Transverse colon (tissue), 4 donors: Measurements from ENCODE around the gene MMP10. TPM values are rescaled to one million over a fixed set of nuclear protein-coding genes. Genes with fewer than 3 reads are reported as not detected.

ENCODE experiments used
- DNase-seq: peaks from one replicate; pipeline ENCODE4 v3.0.0-alpha.2; 2019
- H3K27ac ChIP-seq, 4 donors: fragments of 200-600 bp; sonication (generic); 2 replicates each; pipeline ENCODE4 v1.5.1; 2016 to 2018; ENCODE audit warnings: inconsistent platforms in 4 of 4
- H3K27me3 ChIP-seq: fragments of 200-600 bp; sonication (generic); 2 replicates; pipeline ENCODE4 v1.5.1; 2017; ENCODE audit warnings: inconsistent platforms
- H3K36me3 ChIP-seq, 4 donors: fragments of 200-600 bp; sonication (generic); 2 replicates each; pipeline ENCODE4 v1.5.1; 2017 to 2019; ENCODE audit warnings: inconsistent platforms in 4 of 4
- H3K4me1 ChIP-seq, 4 donors: fragments of 200-600 bp; sonication (generic); 2 replicates each; pipeline ENCODE4 v1.5.1; 2017 to 2020; ENCODE audit warnings: inconsistent platforms in 4 of 4
- H3K4me3 ChIP-seq, 4 donors: fragments of 200-600 bp; sonication (generic); 1 replicate in 1 of 4; 2 replicates in 3 of 4; pipeline versions ENCODE4 v1.5.1 to v1.6.1; 2017 to 2019; ENCODE audit warnings: inconsistent platforms in 4 of 4
- H3K9me3 ChIP-seq, 2 donors: fragments of 200-600 bp; sonication (generic); 2 replicates each; pipeline ENCODE4 v1.5.1; 2017 to 2019; ENCODE audit warnings: inconsistent platforms in 2 of 2
- EP300 ChIP-seq: sonication (generic); formaldehyde crosslinking; IDR thresholded peaks from one replicate; pipeline ENCODE4 v1.6.1; 2017; ENCODE audit warnings: antibody characterized with exemption, low read depth
- POLR2A ChIP-seq: fragments of 450-650 bp; IDR thresholded peaks from one replicate; pipeline ENCODE4 v1.6.1; 2016; ENCODE audit warnings: antibody characterized with exemption, mild to moderate bottlenecking, moderate library complexity
- POLR2AphosphoS5 ChIP-seq, 3 donors: sonication (generic); formaldehyde crosslinking; IDR thresholded peaks; one replicate each; pipeline ENCODE4 v1.6.1; 2016; ENCODE audit warnings: antibody characterized with exemption in 3 of 3
- WGBS, 2 donors: methylation state at CpG; one replicate each; pipeline ENCODE4 v1.1.5; 2018; ENCODE audit warnings: low coverage in 1 of 2; 5-methylcytosine and 5-hydroxymethylcytosine counted together
- in situ Hi-C, 4 donors: fragments of 200-750 bp; cut with MboI; loops; one replicate each; pipeline versions ENCODE4 v1.15.0 to v1.15.1; 2017; ENCODE audit warnings: low sequenced_read_pairs in 3 of 4, low pct_ligation_motif_present in 1 of 4, low pct_unique_long_range_greater_than_20kb in 1 of 4
- intact Hi-C: fragments of 100-400 bp; cut with DNase I; formaldehyde crosslinking; loops from one replicate; pipeline ENCODE4 v1.15.1; 2023; ENCODE audit warnings: low total_unique reads
- total RNA-seq, 4 donors: library from RNA; depleted of rRNA; stranded (reverse); fragments of >200 nt; gene quantifications; one replicate each; pipeline ENCODE4 v1.1.0, GENCODE V29; 2016
- TF ChIP-seq, protein P1 (sequence below), 5 experiments: fragments of 200-600 bp in 3 of 5; fragments of 450-650 bp in 2 of 5; sonication (generic) in 3 of 5; IDR thresholded peaks; 1 replicate in 2 of 5; 2 replicates in 3 of 5; pipeline ENCODE4 v1.5.1; 2016 to 2017; ENCODE audit warnings: antibody characterized with exemption in 5 of 5, inconsistent platforms in 3 of 5, mild to moderate bottlenecking in 2 of 5, moderate library complexity in 1 of 5

The MMP10 gene
- total RNA-seq, 4 donors from 2014 or later: 0.48 TPM; not detected in 3

DNA sequence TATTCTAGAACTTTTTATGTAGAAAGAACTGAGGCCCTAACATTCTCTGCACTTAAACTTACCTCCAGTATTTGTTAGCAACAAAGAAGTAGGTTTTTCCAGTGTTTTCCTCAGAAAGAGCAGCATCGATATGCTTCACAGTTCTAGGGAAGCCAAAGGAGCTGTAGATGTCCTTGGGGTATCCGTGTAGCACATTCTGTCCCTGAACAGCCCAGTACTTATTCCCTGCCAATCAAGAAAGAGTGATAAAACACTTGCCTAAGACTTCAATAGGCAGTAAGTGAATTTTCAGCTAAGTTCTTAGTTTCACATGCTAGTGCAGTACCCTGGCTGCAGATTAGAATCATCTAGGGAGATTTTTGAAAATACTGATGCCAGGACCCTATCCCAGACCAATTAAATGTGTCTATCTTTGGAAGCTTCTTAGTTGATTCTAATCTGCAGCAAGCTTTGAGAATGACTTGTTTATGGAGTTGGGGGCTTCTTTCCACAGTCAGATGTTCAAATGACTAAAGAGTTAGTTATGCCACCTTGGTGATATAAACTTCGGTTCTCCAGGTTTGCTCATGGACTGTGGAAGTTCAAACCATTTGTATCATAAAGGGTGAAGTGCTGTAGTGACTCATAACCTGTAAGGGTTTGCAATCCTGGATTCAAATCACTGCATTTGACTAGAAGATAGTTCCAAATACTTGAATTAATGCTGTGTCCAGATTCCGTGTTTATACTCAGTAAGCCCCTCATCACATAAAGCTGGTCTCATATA, 11.0 kb upstream of the MMP10 start:
- TF ChIP-seq POLR2AphosphoS5 (IDR thresholded peaks at IDR 0.05): no peak
- TF ChIP-seq, protein P1, sequence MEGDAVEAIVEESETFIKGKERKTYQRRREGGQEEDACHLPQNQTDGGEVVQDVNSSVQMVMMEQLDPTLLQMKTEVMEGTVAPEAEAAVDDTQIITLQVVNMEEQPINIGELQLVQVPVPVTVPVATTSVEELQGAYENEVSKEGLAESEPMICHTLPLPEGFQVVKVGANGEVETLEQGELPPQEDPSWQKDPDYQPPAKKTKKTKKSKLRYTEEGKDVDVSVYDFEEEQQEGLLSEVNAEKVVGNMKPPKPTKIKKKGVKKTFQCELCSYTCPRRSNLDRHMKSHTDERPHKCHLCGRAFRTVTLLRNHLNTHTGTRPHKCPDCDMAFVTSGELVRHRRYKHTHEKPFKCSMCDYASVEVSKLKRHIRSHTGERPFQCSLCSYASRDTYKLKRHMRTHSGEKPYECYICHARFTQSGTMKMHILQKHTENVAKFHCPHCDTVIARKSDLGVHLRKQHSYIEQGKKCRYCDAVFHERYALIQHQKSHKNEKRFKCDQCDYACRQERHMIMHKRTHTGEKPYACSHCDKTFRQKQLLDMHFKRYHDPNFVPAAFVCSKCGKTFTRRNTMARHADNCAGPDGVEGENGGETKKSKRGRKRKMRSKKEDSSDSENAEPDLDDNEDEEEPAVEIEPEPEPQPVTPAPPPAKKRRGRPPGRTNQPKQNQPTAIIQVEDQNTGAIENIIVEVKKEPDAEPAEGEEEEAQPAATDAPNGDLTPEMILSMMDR (IDR thresholded peaks at IDR 0.05): no peak
- no peak for TF ChIP-seq EP300
- TF ChIP-seq POLR2A: no peak
- 69 to 80% methylated on average over 1 to 4 of the region's 4 CpGs for WGBS, 2 donors
- Histone ChIP-seq H3K36me3 (no peaks in the 10 kb centered on the region), H3K4me3 (no peak overlapping the region), H3K9me3 (no peaks in the 10 kb centered on the region), H3K27ac (no peak overlapping the region), H3K4me1 (peaks cover 0 to 11% (median 8%) of the 10 kb centered on the region in 4 donors), H3K27me3 (no peaks in the 10 kb centered on the region)
- in situ Hi-C loops: no loop called here
- DNase-seq: no peak
- intact Hi-C loops: no loop called here

DNA sequence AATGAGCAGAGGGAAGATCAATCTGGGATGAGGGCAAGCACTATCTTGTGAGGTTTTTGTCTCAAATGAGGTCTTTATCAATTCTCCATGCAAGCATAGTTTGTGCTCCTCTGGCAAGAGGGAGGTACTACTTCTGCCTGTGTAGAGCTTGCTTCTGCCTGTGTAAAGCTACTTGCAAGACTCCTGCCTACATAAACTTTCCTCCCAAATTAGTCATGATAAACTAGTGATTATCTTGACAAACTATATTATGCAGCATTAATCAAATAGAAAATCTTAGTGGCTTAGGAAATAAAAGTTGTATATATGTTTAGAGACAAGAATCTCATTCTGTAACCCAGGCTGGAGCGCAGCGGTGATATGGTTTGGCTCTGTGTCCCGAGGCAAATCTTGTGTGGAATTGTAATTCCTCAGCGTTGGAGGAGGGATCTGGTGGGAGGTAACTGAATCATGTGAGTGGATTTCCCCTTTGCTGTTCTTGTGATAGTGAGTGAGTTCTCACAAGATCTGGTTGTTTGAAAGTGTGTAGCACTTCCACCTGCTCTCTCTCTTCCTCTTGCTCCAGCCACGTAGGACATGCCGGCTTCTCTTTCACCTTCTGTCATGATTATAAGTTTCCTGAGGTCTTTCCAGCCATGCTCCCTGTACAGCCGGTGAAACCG, 8.0 kb upstream of the MMP10 start:
- H3K4me1 ChIP-seq: no peaks in the 10 kb centered on the region
- no peak overlapping the region for H3K4me3 ChIP-seq
- intact Hi-C loops: loop anchor here (5.0 kb wide), 1 partner anchor 1306 kb away; no protein-coding TSS in a partner anchor
- no peaks in the 10 kb centered on the region for H3K36me3 ChIP-seq
- no peak overlapping the region for H3K27ac ChIP-seq
- no peaks in the 10 kb centered on the region for H3K9me3 ChIP-seq
- DNase-seq: no peak
- WGBS, 2 donors: 64 to 71% methylated on average over 8 of the region's 8 CpGs
- no peaks in the 10 kb centered on the region for H3K27me3 ChIP-seq
- in situ Hi-C loops: no loop called here
- TF ChIP-seq POLR2A (no peak), POLR2AphosphoS5 (IDR thresholded peaks at IDR 0.05) (no peak), EP300 (no peak)
- TF ChIP-seq, protein P1 (IDR thresholded peaks at IDR 0.05): no peak

DNA sequence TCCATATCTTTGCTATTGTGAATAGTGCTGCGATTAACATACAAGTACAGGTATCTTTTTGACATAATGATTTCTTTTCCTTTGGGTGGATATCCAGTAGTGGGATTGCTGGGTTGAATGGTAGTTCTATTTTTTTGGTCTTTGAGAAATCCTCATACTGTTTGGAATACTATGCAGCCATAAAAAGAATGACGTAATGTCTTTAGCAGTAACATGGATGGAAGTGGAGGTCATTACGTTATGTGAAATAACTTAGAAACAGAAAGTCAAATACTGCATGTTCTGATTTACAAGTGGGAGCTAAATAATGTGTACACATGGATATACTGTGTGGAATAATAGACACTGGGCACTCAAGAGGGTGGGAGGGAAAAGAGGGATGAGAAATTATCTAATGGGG, 4.0 kb upstream of the MMP10 start:
- TF ChIP-seq EP300 (no peak), POLR2A (no peak), POLR2AphosphoS5 (IDR thresholded peaks at IDR 0.05) (no peak)
- TF ChIP-seq, protein P1 (IDR thresholded peaks at IDR 0.05): no peak
- no peak for DNase-seq
- in situ Hi-C loops: no loop called here
- Histone ChIP-seq H3K4me3 (no peak overlapping the region), H3K4me1 (no peaks in the 10 kb centered on the region), H3K27ac (no peak overlapping the region), H3K9me3 (no peaks in the 10 kb centered on the region), H3K36me3 (no peaks in the 10 kb centered on the region), H3K27me3 (no peaks in the 10 kb centered on the region)
- WGBS, 2 donors: 58 to 79% methylated on average over 2 to 3 of the region's 3 CpGs
- intact Hi-C loops: no loop called here

DNA sequence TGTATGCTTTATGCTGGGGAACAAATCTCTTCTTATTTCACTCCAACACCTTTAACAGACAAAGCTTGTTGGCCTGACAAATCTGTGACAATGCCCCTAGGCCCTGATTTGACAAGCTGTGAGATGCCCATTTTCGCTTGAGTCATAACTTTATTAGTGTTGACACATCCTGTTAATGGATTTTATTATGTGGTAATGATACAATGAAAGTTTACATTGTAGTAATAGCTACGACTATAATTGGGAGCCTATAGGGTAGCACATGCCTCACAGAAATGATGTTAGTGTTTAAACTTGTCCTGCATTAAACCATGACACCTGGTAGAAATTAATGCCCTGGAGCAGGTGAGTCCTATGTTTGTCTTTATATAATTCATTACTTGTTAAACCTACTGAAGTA, 3.3 kb upstream of the MMP10 start:
- H3K4me3 ChIP-seq: no peak overlapping the region
- H3K27me3 ChIP-seq: no peaks in the 10 kb centered on the region
- DNase-seq: no peak
- H3K36me3 ChIP-seq: no peaks in the 10 kb centered on the region
- in situ Hi-C loops: no loop called here
- TF ChIP-seq POLR2AphosphoS5 (IDR thresholded peaks at IDR 0.05) (no peak), EP300 (no peak), POLR2A (no peak)
- TF ChIP-seq, protein P1 (IDR thresholded peaks at IDR 0.05): no peak
- H3K27ac ChIP-seq: no peak overlapping the region
- H3K9me3 ChIP-seq: no peaks in the 10 kb centered on the region
- no peaks in the 10 kb centered on the region for H3K4me1 ChIP-seq
- 33 to 48% methylated on average over 2 of the region's 2 CpGs for WGBS, 2 donors
- intact Hi-C loops: no loop called here
